ENCODE measurements around the gene MAP3K3. TPM values are rescaled to one million over a fixed set of nuclear protein-coding genes. Genes with fewer than 3 reads are reported as not detected.

MAP3K3 gene
- total and polyA plus RNA-seq, 2 donors (not counting 1 experiment from before 2014, with no cell fraction given) = 49.1 to 74.7 TPM

DNA sequence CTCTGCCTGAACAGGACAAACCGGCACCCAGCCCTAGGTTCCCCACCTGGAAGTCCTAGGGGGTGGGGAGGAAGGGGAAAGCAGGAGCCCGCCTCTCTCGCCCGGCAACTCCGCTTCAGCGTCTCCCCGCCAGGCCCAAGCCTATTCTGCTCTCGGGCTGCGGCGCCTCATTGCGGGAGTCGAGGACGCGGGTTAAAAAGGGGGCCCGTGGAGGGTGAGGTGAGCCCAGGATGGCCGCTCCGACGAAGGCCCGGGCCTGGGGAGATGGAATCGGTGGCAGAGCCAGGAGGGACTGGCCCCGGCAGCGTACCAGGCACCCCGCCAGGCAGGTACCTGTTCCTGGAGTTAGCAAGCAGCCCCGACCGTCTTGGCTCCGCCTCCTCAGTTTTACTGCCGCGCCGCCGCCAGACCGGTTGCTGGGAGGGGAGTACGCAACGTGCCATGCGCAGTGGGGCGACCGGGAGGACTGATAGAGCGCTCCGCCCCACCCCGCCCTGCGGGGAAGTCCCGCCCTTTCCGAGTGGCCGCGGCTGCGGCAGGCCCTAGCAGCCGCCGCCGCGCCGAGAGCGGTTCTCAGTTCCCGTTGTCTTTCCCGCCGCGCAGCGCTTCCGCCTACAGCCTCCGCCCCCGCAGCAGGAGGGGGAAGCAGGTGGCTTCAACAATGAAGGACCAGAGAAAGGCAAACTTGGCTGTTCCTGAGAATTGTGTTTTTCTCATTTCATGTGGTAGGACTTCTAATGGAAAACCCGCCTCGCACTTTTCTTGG, 119.4 kb downstream of the MAP3K3 start, which contains the start of gene STRADA:
Gene STRADA (minus strand): TSS at position 392 of the 766 bp plus-strand sequence. CDS start 13,430 bp downstream, outside the sequence.
- Histone ChIP-seq H3K36me3 (replicated peaks in 1 of 2; ENCODE audit: control extremely low read depth in 1 of 2, control insufficient read depth in 1 of 2, extremely low read depth in 1 of 2, insufficient read depth in 2 of 2, low read length in 1 of 2) (peaks cover 7 to 10% of the 10 kb centered on the region in 2 experiments), H3K27me3 (replicated peaks in 1 of 4; ENCODE audit: control extremely low read depth in 1 of 4, control insufficient read depth in 3 of 4, insufficient read depth in 4 of 4, low read length in 3 of 4) (no peaks in the 10 kb centered on the region), H3K9ac (ENCODE audit: low read length) (peak within 1 kb of the TSS; percentile 99), H4K20me1 (ENCODE audit: control insufficient read depth, insufficient read depth, low read length, poor library complexity, severe bottlenecking) (no peaks in the 10 kb centered on the region), H3K9me3 (ENCODE audit: control extremely low read depth in 1 of 3, control insufficient read depth in 2 of 3, insufficient read depth in 1 of 3, low read length in 2 of 3) (peaks cover 0 to 4% (median 0%) of the 10 kb centered on the region in 3 donors), H3K4me1 (ENCODE audit: control insufficient read depth in 2 of 2, insufficient read depth in 2 of 2, low read length in 2 of 2) (peaks cover 15 to 28% of the 10 kb centered on the region in 2 donors), H3K4me2 (replicated peaks; ENCODE audit: low read depth, low read length, poor library complexity, severe bottlenecking) (peak within 1 kb of the TSS; percentile 94), H3K79me2 (ENCODE audit: control insufficient read depth, insufficient read depth, low read length) (peaks cover 30% of the 10 kb centered on the region), H3K4me3 (ENCODE audit: control extremely low read depth in 1 of 5, extremely low read depth in 1 of 5, insufficient read depth in 1 of 5, low read depth in 2 of 5, low read length in 4 of 5) (peak within 1 kb of the TSS; percentile 85 to 99 (median 93)), H2AFZ (ENCODE audit: insufficient read depth, low read depth, low read length, poor library complexity, severe bottlenecking) (peak within 1 kb of the TSS; percentile 94), H3K27ac (ENCODE audit: low read length in 2 of 2) (peak within 1 kb of the TSS; percentile 97)
- H3K9me3 Mint-ChIP-seq (ENCODE audit: insufficient read depth) = no peaks in the 10 kb centered on the region
- WGBS (ENCODE audit: insufficient coverage) = under 1% methylated on average over 58 of the region's 61 CpGs
- peaks cover 28% of the 10 kb centered on the region for H3K4me1 Mint-ChIP-seq
- ChIA-PET POLR2A (interaction anchor here (0.6 to 2.7 kb wide), 11 partner anchors 28 to 1178 kb away, joined by 3 to 86 read pairs (median 6); partner anchors contain the start of genes CCDC47, DDX42, LIMD2 and LRRC37A3), CTCF (interaction anchor here (1.0 to 1.6 kb wide), 8 partner anchors 11 to 102 kb away, joined by 3 to 26 read pairs (median 6); partner anchors contain the start of genes CCDC47, DDX42 and LIMD2)
- peak within 1 kb of the TSS; percentile 93 for H3K27ac Mint-ChIP-seq
- TF ChIP-seq EZH2 (IDR thresholded peaks at IDR 0.05; ENCODE audit: borderline replicate concordance, insufficient read depth, low read depth, low read length, poor library complexity, severe bottlenecking) = no peak
- H3K4me3 Mint-ChIP-seq = peak within 1 kb of the TSS; percentile 89
- intact Hi-C loops (cut with micrococcal nuclease) = loop anchor here (1.0 to 10.0 kb wide), 10 partner anchors 32 to 1313 kb away; partner anchors contain the start of genes CCDC47, CEP95, DCAF7 and DDX5
- H3K27me3 Mint-ChIP-seq = no peaks in the 10 kb centered on the region
- ATAC-seq (ENCODE audit: low read depth) (peak; percentile 89), DNase-seq (peak; percentile 99)

Small RNA genes lying within 50 kb of the gene (small RNA-seq; reads per million reads assigned to genes)
- gene RNU6-288P (ENCODE audit: insufficient read length, low read depth, low replicate concordance) = not detected

Other genes with a start within 250 kb of the MAP3K3 start
- 3.6 and 4.9 TPM in 2 replicates for gene CYB561, start 176.1 kb upstream of the MAP3K3 start, total RNA-seq
- gene CYB561, start 176.1 kb upstream of the MAP3K3 start, polyA plus RNA-seq = 3.5 and 6.2 TPM in 2 replicates
- 0.67 and 1.4 TPM in 2 replicates for gene ACE, start 145.4 kb upstream of the MAP3K3 start, total RNA-seq
- gene ACE, start 145.4 kb upstream of the MAP3K3 start, polyA plus RNA-seq = 0.71 and 2.6 TPM in 2 replicates
- not detected in 2 replicates for gene KCNH6, start 99.1 kb upstream of the MAP3K3 start, total RNA-seq
- gene KCNH6, start 99.1 kb upstream of the MAP3K3 start, polyA plus RNA-seq = not detected in 2 replicates
- 84.7 and 84.8 TPM in 2 replicates for gene DCAF7, start 71.9 kb upstream of the MAP3K3 start, total RNA-seq
- gene DCAF7, start 71.9 kb upstream of the MAP3K3 start, polyA plus RNA-seq = 44.5 and 55.1 TPM in 2 replicates
- gene TACO1, start 21.5 kb upstream of the MAP3K3 start, total RNA-seq = 15.9 and 17.2 TPM in 2 replicates
- 5.8 and 9.7 TPM in 2 replicates for gene TACO1, start 21.5 kb upstream of the MAP3K3 start, polyA plus RNA-seq
- gene LIMD2, start 77.7 kb downstream of the MAP3K3 start, total RNA-seq = 575 and 587 TPM in 2 replicates
- 1,105 and 1,396 TPM in 2 replicates for gene LIMD2, start 77.7 kb downstream of the MAP3K3 start, polyA plus RNA-seq
- 87.4 and 93.2 TPM in 2 replicates for gene STRADA, start 119.4 kb downstream of the MAP3K3 start, total RNA-seq
- 45.2 and 48.1 TPM in 2 replicates for gene STRADA, start 119.4 kb downstream of the MAP3K3 start, polyA plus RNA-seq
- gene CCDC47, start 151.2 kb downstream of the MAP3K3 start, total RNA-seq = 36.2 and 39.7 TPM in 2 replicates
- gene CCDC47, start 151.2 kb downstream of the MAP3K3 start, polyA plus RNA-seq = 7.4 and 12.9 TPM in 2 replicates
- 170 and 181 TPM in 2 replicates for gene DDX42, start 151.8 kb downstream of the MAP3K3 start, total RNA-seq
- gene DDX42, start 151.8 kb downstream of the MAP3K3 start, polyA plus RNA-seq = 61.6 and 118 TPM in 2 replicates
- gene PSMC5, start 205.0 kb downstream of the MAP3K3 start, total RNA-seq = 84.7 and 87.1 TPM in 2 replicates
- gene PSMC5, start 205.0 kb downstream of the MAP3K3 start, polyA plus RNA-seq = 104 and 113 TPM in 2 replicates
- gene FTSJ3, start 205.2 kb downstream of the MAP3K3 start, total RNA-seq = 75.9 and 78.2 TPM in 2 replicates
- 26.5 and 35.1 TPM in 2 replicates for gene FTSJ3, start 205.2 kb downstream of the MAP3K3 start, polyA plus RNA-seq
- 124 and 125 TPM in 2 replicates for gene SMARCD2, start 220.3 kb downstream of the MAP3K3 start, total RNA-seq
- 56.9 and 60.6 TPM in 2 replicates for gene SMARCD2, start 220.3 kb downstream of the MAP3K3 start, polyA plus RNA-seq